A549 (cell line): ENCODE data around the gene ADD1. TPM values are rescaled to one million over a fixed set of nuclear protein-coding genes. Genes with fewer than 3 reads are reported as not detected.

Experiments used
- ATAC-seq, 2 experiments: fragments of 200-7000 bp in 1 of 2; fragments of >200 bp in 1 of 2; cut with Nextera tagmentation in 1 of 2; cut with Tn5 transposase in 1 of 2; 3 replicates each; pipeline versions ENCODE4 v1.8.0 to v1.9.1; 2018 to 2020; ENCODE audit warnings: mild to moderate bottlenecking in 1 of 2, moderate library complexity in 1 of 2
- CTCF ChIA-PET: fragments of 300-600 bp; sonication (Branson Sonifier 250); formaldehyde crosslinking; extraction: SDS; loops from one replicate; lab custom pipeline; 2021; ENCODE audit warnings: antibody characterized with exemption, inconsistent platforms; lab: Yijun Ruan, JAX
- POLR2A ChIA-PET: fragments of 350-600 bp; formaldehyde crosslinking; extraction: SDS; loops from one replicate; lab custom pipeline; 2021; ENCODE audit warnings: antibody characterized with exemption, inconsistent platforms; lab: Yijun Ruan, JAX
- DNase-seq, 2 experiments: peaks; one replicate each; pipeline versions ENCODE4 v3.0.0 to v3.0.0-alpha.2; 2011 to 2016; ENCODE audit warnings: low read depth in 1 of 2, low spot score in 1 of 2
- FAIRE-seq: peaks from 2 replicates; lab custom pipeline; 2011; peaks lifted over from hg19 to GRCh38; lab: Jason Lieb, UNC
- H3K27ac ChIP-seq, 2 experiments: fragments of >200 bp; sonication (Bioruptor Twin); formaldehyde crosslinking; 3 replicates each; pipeline ENCODE4 v1.5.1; 2016 to 2017
- H3K4me1 ChIP-seq: fragments of >200 bp; sonication (Bioruptor Twin); formaldehyde crosslinking; 3 replicates; pipeline ENCODE4 v1.6.1; 2016
- H3K4me2 ChIP-seq: fragments of >200 bp; sonication (Bioruptor Twin); formaldehyde crosslinking; 3 replicates; pipeline ENCODE4 v1.6.1; 2016
- H3K4me3 ChIP-seq: fragments of >200 bp; sonication (Bioruptor Twin); formaldehyde crosslinking; 3 replicates; pipeline ENCODE4 v1.5.1; 2016
- H3K9me3 ChIP-seq: fragments of >200 bp; sonication (Bioruptor Twin); formaldehyde crosslinking; 3 replicates; pipeline ENCODE4 v1.6.1; 2016
- CEBPB ChIP-seq, 2 experiments: fragments of >200 bp in 1 of 2; sonication (Bioruptor Twin) in 1 of 2; formaldehyde crosslinking in 1 of 2; IDR thresholded peaks; 2 replicates each; pipeline ENCODE4 v1.6.1; 2012 to 2016
- CHD2 ChIP-seq: fragments of 150-350 bp; IDR thresholded peaks from 2 replicates; pipeline ENCODE4 v1.6.1; 2014; ENCODE audit warnings: low read length; ENCODE audit not compliant: partially characterized antibody
- FOSL2 ChIP-seq, 2 experiments: fragments of 450-650 bp in 1 of 2; fragments of >200 bp in 1 of 2; sonication (Bioruptor Twin) in 1 of 2; formaldehyde crosslinking; IDR thresholded peaks; 2 replicates each; pipeline versions ENCODE4 v1.5.0 to v1.6.1; 2016 to 2020; ENCODE audit warnings: mild to moderate bottlenecking in 1 of 2, moderate library complexity in 1 of 2
- HEYL ChIP-seq: fragments of 250-450 bp; sonication (Bioruptor Pico); IDR thresholded peaks from 2 replicates; pipeline ENCODE4 v1.8.0; 2021; ENCODE audit warnings: mild to moderate bottlenecking, moderate library complexity
- HMGXB4 ChIP-seq: fragments of 250-450 bp; sonication (Bioruptor Pico); IDR thresholded peaks from 2 replicates; pipeline ENCODE4 v1.5.0; 2021; ENCODE audit warnings: mild to moderate bottlenecking, moderate library complexity, borderline replicate concordance
- HOXA7 ChIP-seq: fragments of 250-450 bp; sonication (Bioruptor Pico); IDR thresholded peaks from 2 replicates; pipeline ENCODE4 v1.5.0; 2020; ENCODE audit warnings: mild to moderate bottlenecking, moderate library complexity
- JUNB ChIP-seq: fragments of >200 bp; sonication (Bioruptor Twin); formaldehyde crosslinking; IDR thresholded peaks from 2 replicates; pipeline ENCODE4 v1.6.1; 2016
- KDM1A ChIP-seq: fragments of 200-600 bp; sonication (generic); IDR thresholded peaks from 2 replicates; pipeline ENCODE4 v1.6.1; 2016; ENCODE audit warnings: low read depth, mild to moderate bottlenecking
- KDM5A ChIP-seq: fragments of 200-600 bp; sonication (generic); IDR thresholded peaks from 2 replicates; pipeline ENCODE4 v1.6.1; 2016; ENCODE audit warnings: antibody characterized with exemption, mild to moderate bottlenecking
- POLR2AphosphoS2 ChIP-seq: conservative IDR thresholded peaks from 2 replicates; pipeline ENCODE4 v1.6.1; 2012; ENCODE audit warnings: low read length, improper control_type of control experiment, inconsistent platforms
- RCOR1 ChIP-seq: fragments of 150-350 bp; IDR thresholded peaks from 2 replicates; pipeline ENCODE4 v1.6.1; 2014; ENCODE audit warnings: antibody characterized with exemption, low read length, low read depth
- REST ChIP-seq: fragments of 200-600 bp; sonication (generic); IDR thresholded peaks from 2 replicates; pipeline ENCODE4 v1.6.1; 2016; ENCODE audit warnings: antibody characterized with exemption, mild to moderate bottlenecking, moderate library complexity
- RNF2 ChIP-seq: fragments of 200-600 bp; sonication (generic); IDR thresholded peaks from 2 replicates; pipeline ENCODE4 v1.6.1; 2016; ENCODE audit warnings: low read depth, mild to moderate bottlenecking, antibody characterized with exemption, moderate library complexity, borderline replicate concordance
- ZC3H11A ChIP-seq: fragments of 450-650 bp; IDR thresholded peaks from 2 replicates; pipeline ENCODE4 v1.6.1; 2014; ENCODE audit warnings: antibody characterized with exemption, mild to moderate bottlenecking
- ZFP36 ChIP-seq: fragments of 450-650 bp; IDR thresholded peaks from 2 replicates; pipeline ENCODE4 v1.6.1; 2014; ENCODE audit warnings: borderline replicate concordance; ENCODE audit not compliant: partially characterized antibody
- WGBS: methylation state at CpG from one replicate; pipeline ENCODE4 v1.1.6; 2017; ENCODE audit errors: missing lambda C conversion rate; 5-methylcytosine and 5-hydroxymethylcytosine counted together
- polyA plus RNA-seq, 4 experiments: library from polyadenylated mRNA; depleted of rRNA in 3 of 4; stranded (reverse); fragments of >200 nt; fragmentation: RNase III in 1 of 4; extraction: RNeasy Plus Mini Kit Qiagen cat#74134 plus additional on column Dnase treatment in 1 of 4; gene quantifications; 2 replicates in 3 of 4; 3 replicates in 1 of 4; pipeline ENCODE4 v1.2.3, GENCODE V29; 2011 to 2017
- TF ChIP-seq, protein P1 (sequence below): fragments of 250-450 bp; sonication (Bioruptor Pico); IDR thresholded peaks from 2 replicates; pipeline ENCODE4 v1.5.0; 2020; ENCODE audit warnings: low read depth, mild to moderate bottlenecking, moderate library complexity

The ADD1 gene
- polyA plus RNA-seq, 2 of the 4 experiments (the other 2 are of a cell fraction), result 59.7 to 60.3 TPM

GRCh38 chr4:2941138-2942036 is 97.7 kb downstream of the ADD1 start:
- peaks cover 14% of the 10 kb centered on the region for H3K4me1 ChIP-seq
- ATAC-seq, result no peak
- no peak for DNase-seq
- FAIRE-seq, result no peak
- ChIA-PET POLR2A (no interaction called here), CTCF (interaction anchor here (0.7 to 1.1 kb wide), 2 partner anchors 12 to 126 kb away, joined by 3 to 5 read pairs; no protein-coding TSS in a partner anchor)
- no peak overlapping the region for H3K4me3 ChIP-seq
- H3K27ac ChIP-seq, result no peak overlapping the region
- H3K9me3 ChIP-seq, result no peaks in the 10 kb centered on the region
- 98% methylated on average over 14 of the region's 24 CpGs for WGBS
- no peak overlapping the region for H3K4me2 ChIP-seq
- TF ChIP-seq FOSL2 (IDR thresholded peaks at IDR 0.05), result no peak
- no peak for TF ChIP-seq FOSL2 (CRISPR knock-in tag; IDR thresholded peaks at IDR 0.05)
- TF ChIP-seq RNF2, result no peak
- TF ChIP-seq, protein P1, sequence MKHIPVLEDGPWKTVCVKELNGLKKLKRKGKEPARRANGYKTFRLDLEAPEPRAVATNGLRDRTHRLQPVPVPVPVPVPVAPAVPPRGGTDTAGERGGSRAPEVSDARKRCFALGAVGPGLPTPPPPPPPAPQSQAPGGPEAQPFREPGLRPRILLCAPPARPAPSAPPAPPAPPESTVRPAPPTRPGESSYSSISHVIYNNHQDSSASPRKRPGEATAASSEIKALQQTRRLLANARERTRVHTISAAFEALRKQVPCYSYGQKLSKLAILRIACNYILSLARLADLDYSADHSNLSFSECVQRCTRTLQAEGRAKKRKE, result no peak
- no peak for TF ChIP-seq KDM5A
- no peak for TF ChIP-seq RCOR1
- TF ChIP-seq REST, result no peak
- TF ChIP-seq JUNB, result no peak

- ATAC-seq (no peak; a peak in 1 of 6 replicates), DNase-seq (no peak), FAIRE-seq (no peak)
- Histone ChIP-seq H3K4me3 (no peak overlapping the region), H3K4me2 (no peak overlapping the region), H3K27ac (no peak overlapping the region), H3K4me1 (peaks cover 7% of the 10 kb centered on the region; the same call in 2 of the 3 replicates), H3K9me3 (no peaks in the 10 kb centered on the region)
- WGBS, result 95% methylated on average over 10 of the region's 21 CpGs
- ChIA-PET CTCF (no interaction called here), POLR2A (no interaction called here)
- TF ChIP-seq RNF2, result no peak
- TF ChIP-seq ZC3H11A, result no peak
- TF ChIP-seq HEYL, result no peak
These were observed 98.4 kb downstream of the ADD1 start for GRCh38 chr4:2942037-2942531.

DNA sequence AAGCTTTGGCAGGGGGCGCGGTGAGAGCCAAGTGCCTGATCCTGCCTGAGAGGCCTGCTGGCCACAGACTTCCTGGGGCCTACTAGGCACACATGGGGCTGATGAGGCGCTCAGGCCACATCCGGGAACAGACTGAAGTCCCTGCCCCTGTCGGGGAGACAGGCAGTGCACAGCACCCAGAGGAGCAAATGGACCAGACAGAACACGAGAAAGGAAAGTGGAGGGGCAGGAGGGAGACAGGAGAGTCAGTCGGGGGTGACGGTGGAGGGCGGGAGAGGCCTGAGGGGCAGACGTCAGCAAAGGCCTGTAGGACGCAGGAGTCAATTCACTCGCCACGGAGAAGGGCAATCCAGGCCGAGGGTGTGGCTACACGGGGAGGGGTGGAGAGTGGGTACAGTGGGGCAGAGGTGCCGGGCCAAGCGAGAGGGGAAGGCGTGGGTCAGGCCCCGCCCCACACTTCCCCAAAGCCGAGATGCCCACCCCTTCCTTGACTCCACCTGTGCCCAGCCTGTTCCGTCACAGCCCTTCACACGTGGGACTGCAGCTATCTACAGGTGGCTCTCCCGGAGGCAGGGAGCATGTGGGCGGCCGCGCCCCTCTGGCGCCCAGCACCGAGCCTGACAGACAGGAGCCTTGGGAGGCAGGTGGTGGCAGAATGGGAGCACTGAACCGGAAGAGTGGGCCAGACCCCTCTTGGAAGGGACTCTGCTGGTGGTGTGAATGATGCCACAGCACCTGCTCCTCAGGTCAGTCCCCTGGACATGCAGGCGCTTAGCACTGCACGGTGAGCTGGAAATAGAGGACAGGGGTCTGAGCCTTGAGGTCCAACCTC is 99.1 kb downstream of the ADD1 start:
- Histone ChIP-seq H3K4me1 (peaks cover under 1% of the 10 kb centered on the region; the same call in 1 of the 3 replicates), H3K4me3 (no peak overlapping the region), H3K27ac (no peak overlapping the region), H3K4me2 (no peak overlapping the region), H3K9me3 (no peaks in the 10 kb centered on the region)
- CTCF ChIA-PET, result interaction anchor here (0.6 to 1.3 kb wide), 2 partner anchors 13 to 103 kb away, joined by 3 read pairs; no protein-coding TSS in a partner anchor
- DNase-seq (no peak), ATAC-seq (peak in 1 of 2 experiments; percentile 10; a peak in 4 of 6 replicates), FAIRE-seq (no peak)
- WGBS, result 85% methylated on average over 24 of the region's 31 CpGs
- POLR2A ChIA-PET, result no interaction called here
- TF ChIP-seq HOXA7 (no peak), CEBPB (IDR thresholded peaks at IDR 0.05) (no peak), HEYL (no peak), ZFP36 (no peak), HMGXB4 (CRISPR knock-in tag) (no peak), CHD2 (no peak), FOSL2 (IDR thresholded peaks at IDR 0.05) (no peak), FOSL2 (CRISPR knock-in tag; IDR thresholded peaks at IDR 0.05) (no peak), POLR2AphosphoS2 (no peak), KDM1A (no peak), RCOR1 (no peak)
- TF ChIP-seq, protein P1, result no peak
